Esophagus muscularis mucosa (tissue), 3 donors: Measurements from ENCODE around the gene OR2V2.

Source experiments
- POLR2A ChIP-seq: fragments of 450-650 bp; IDR thresholded peaks from one replicate; pipeline ENCODE4 v1.6.1; 2017; ENCODE audit warnings: antibody characterized with exemption, moderate library complexity, mild to moderate bottlenecking, low read depth
- POLR2AphosphoS5 ChIP-seq, 2 donors: sonication (generic); formaldehyde crosslinking; IDR thresholded peaks; one replicate each; pipeline ENCODE4 v1.6.1; 2017; ENCODE audit warnings: antibody characterized with exemption in 2 of 2
- TF ChIP-seq, protein P1 (sequence below), 3 experiments: fragments of 200-600 bp in 2 of 3; fragments of 450-650 bp in 1 of 3; sonication (generic) in 2 of 3; IDR thresholded peaks; one replicate each; pipeline ENCODE4 v1.5.1; 2017 to 2019; ENCODE audit warnings: antibody characterized with exemption in 3 of 3, mild to moderate bottlenecking in 2 of 3, moderate library complexity in 1 of 3

- TF ChIP-seq, protein P1, sequence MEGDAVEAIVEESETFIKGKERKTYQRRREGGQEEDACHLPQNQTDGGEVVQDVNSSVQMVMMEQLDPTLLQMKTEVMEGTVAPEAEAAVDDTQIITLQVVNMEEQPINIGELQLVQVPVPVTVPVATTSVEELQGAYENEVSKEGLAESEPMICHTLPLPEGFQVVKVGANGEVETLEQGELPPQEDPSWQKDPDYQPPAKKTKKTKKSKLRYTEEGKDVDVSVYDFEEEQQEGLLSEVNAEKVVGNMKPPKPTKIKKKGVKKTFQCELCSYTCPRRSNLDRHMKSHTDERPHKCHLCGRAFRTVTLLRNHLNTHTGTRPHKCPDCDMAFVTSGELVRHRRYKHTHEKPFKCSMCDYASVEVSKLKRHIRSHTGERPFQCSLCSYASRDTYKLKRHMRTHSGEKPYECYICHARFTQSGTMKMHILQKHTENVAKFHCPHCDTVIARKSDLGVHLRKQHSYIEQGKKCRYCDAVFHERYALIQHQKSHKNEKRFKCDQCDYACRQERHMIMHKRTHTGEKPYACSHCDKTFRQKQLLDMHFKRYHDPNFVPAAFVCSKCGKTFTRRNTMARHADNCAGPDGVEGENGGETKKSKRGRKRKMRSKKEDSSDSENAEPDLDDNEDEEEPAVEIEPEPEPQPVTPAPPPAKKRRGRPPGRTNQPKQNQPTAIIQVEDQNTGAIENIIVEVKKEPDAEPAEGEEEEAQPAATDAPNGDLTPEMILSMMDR (IDR thresholded peaks at IDR 0.05): no peak
- TF ChIP-seq POLR2A (no peak), POLR2AphosphoS5 (IDR thresholded peaks at IDR 0.05) (no peak)
These were observed 38.2 kb downstream of the OR2V2 start for GRCh38 chr5:181185560-181185959.
